ENCODE results near the gene SLC22A15.
"Not testable (repeated sequence)": the region's sequence is repeated elsewhere in the genome, so short reads cannot be mapped to it uniquely, and the experiment has no call there.

Gene SLC22A15

DNA sequence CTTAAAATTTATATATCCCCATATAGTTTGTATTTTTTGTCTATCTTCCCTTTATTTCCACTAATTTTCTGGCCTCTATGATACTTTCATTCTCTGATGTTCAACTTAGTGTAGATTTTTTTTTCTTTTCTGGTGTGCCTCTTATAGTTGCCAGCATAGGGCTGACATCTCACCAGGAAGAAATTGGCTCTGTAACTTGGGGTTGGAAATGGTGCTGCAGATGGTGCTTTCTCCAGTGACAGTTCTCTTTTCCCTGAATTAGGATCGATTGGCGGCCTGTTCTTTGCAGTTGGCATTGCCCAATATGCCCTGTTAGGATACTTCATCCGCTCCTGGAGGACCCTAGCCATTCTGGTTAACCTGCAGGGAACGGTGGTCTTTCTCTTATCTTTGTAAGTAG lies 50.3 kb downstream of the SLC22A15 start:
- no peaks in the 10 kb centered on the region for H3K4me1 Mint-ChIP-seq
- TF ChIP-seq, protein P1, sequence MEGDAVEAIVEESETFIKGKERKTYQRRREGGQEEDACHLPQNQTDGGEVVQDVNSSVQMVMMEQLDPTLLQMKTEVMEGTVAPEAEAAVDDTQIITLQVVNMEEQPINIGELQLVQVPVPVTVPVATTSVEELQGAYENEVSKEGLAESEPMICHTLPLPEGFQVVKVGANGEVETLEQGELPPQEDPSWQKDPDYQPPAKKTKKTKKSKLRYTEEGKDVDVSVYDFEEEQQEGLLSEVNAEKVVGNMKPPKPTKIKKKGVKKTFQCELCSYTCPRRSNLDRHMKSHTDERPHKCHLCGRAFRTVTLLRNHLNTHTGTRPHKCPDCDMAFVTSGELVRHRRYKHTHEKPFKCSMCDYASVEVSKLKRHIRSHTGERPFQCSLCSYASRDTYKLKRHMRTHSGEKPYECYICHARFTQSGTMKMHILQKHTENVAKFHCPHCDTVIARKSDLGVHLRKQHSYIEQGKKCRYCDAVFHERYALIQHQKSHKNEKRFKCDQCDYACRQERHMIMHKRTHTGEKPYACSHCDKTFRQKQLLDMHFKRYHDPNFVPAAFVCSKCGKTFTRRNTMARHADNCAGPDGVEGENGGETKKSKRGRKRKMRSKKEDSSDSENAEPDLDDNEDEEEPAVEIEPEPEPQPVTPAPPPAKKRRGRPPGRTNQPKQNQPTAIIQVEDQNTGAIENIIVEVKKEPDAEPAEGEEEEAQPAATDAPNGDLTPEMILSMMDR (IDR thresholded peaks at IDR 0.05; ENCODE audit: unreplicated experiment in 3 of 3), result no peak
- H3K36me3 Mint-ChIP-seq (ENCODE audit: low read depth), result peaks cover 16% of the 10 kb centered on the region
- H3K27me3 Mint-ChIP-seq (ENCODE audit: low read depth), result no peaks in the 10 kb centered on the region
- no peak overlapping the region for H3K27ac Mint-ChIP-seq
- H3K9me3 Mint-ChIP-seq, result no peaks in the 10 kb centered on the region
- H3K4me3 Mint-ChIP-seq, result no peak overlapping the region

DNA sequence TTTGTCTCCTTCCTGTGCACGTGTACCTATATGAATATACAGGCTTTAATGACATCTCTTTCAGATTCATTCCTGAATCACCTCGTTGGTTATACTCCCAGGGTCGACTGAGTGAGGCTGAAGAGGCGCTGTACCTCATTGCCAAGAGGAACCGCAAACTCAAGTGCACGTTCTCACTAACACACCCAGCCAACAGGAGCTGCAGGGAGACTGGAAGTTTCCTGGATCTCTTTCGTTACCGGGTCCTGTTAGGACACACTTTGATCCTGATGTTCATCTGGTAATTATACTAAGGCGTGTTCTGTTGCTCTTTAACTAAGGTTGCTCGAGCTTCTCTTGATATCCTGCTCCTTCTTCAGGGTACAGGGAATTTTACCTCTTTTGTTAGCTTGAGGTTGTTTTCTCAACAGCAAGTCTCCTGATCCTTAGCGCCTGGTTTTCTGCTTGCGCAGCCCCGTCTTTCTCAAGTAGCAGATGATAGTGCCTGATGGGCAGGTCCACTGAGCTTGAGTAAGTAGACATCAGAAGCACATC lies 55.1 kb downstream of the SLC22A15 start:
- H3K36me3 Mint-ChIP-seq (ENCODE audit: low read depth), result peaks cover 13% of the 10 kb centered on the region
- no peak overlapping the region for H3K4me3 Mint-ChIP-seq
- H3K27ac Mint-ChIP-seq, result no peak overlapping the region
- H3K4me1 Mint-ChIP-seq, result no peaks in the 10 kb centered on the region
- TF ChIP-seq, protein P1 (IDR thresholded peaks at IDR 0.05; ENCODE audit: unreplicated experiment in 3 of 3), result no peak
- no peaks in the 10 kb centered on the region for H3K27me3 Mint-ChIP-seq (ENCODE audit: low read depth)
- no peaks in the 10 kb centered on the region for H3K9me3 Mint-ChIP-seq

DNA sequence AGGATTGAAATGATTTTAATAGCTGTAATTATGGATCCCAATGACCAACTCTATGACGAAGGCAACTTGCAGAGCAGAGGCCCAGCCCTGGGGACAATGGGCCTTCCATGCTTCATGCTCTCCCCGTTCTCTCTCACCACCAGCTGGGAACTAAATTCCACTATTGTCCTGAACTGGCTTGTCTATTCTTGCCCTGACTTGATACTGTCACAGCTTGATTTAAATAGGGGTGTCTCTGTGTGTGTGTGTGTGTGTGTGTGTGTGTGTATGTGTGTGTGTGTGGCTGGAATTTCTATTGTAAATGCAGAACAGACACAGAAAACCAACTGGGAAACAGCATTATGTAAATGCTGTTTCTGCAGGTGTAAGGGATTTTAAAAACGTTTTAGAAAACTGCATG lies 57.0 kb downstream of the SLC22A15 start:
- Mint-ChIP-seq H3K9me3 (no peaks in the 10 kb centered on the region), H3K36me3 (ENCODE audit: low read depth) (peaks cover 20% of the 10 kb centered on the region), H3K4me1 (no peaks in the 10 kb centered on the region), H3K4me3 (no peak overlapping the region), H3K27ac (no peak overlapping the region), H3K27me3 (ENCODE audit: low read depth) (no peaks in the 10 kb centered on the region)
- TF ChIP-seq, protein P1 (IDR thresholded peaks at IDR 0.05; ENCODE audit: unreplicated experiment in 3 of 3), result no peak

DNA sequence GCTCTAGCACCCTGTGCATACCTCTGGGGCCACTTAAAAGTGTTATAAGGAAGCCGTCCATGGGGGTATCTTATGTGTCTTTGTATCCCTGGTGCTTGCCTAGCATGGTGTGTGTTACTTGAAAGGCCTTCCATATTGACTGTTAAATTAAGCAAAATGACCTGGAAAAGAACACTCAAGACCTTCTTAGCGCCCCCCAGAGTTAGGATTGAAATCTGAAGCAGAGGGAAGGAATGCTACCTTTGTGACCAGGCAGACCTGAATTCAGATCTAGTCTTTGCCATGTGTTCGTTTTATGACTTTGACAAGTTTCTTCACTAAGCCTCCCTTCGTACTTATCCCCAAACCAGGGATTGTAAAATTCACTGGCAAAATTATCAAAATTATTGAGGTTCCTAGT lies 59.9 kb downstream of the SLC22A15 start:
- H3K27me3 Mint-ChIP-seq (ENCODE audit: low read depth), result no peaks in the 10 kb centered on the region
- no peak overlapping the region for H3K4me3 Mint-ChIP-seq
- no peak overlapping the region for H3K27ac Mint-ChIP-seq
- H3K4me1 Mint-ChIP-seq, result no peaks in the 10 kb centered on the region
- H3K36me3 Mint-ChIP-seq (ENCODE audit: low read depth), result peaks cover 11% of the 10 kb centered on the region
- TF ChIP-seq, protein P1 (IDR thresholded peaks at IDR 0.05; ENCODE audit: unreplicated experiment in 3 of 3), result no peak
- H3K9me3 Mint-ChIP-seq, result no peaks in the 10 kb centered on the region

DNA sequence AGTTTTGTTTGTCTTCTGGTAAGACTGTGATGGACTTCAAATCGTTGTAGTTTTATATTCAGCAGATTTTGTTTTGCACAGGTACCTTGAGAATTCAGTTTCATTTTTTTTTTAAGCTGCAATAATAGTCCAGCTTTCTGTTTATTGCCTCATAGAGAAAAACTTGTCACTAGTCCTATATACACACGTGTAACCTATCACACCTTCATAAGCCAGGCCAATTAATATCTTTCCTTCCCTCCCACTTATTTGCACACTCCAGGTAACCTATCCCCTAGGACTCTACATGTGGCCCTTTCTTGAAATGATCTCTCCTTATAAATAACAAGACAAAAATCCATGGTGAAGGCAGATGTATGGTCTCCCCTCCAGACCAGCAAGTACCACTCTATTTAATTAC lies 62.4 kb downstream of the SLC22A15 start:
- Mint-ChIP-seq H3K4me1 (no peaks in the 10 kb centered on the region), H3K27me3 (ENCODE audit: low read depth) (no peaks in the 10 kb centered on the region), H3K27ac (no peak overlapping the region), H3K9me3 (peaks cover 2% of the 10 kb centered on the region), H3K36me3 (ENCODE audit: low read depth) (peaks cover 26% of the 10 kb centered on the region), H3K4me3 (no peak overlapping the region)
- TF ChIP-seq, protein P1 (IDR thresholded peaks at IDR 0.05; ENCODE audit: unreplicated experiment in 3 of 3), result no peak

DNA sequence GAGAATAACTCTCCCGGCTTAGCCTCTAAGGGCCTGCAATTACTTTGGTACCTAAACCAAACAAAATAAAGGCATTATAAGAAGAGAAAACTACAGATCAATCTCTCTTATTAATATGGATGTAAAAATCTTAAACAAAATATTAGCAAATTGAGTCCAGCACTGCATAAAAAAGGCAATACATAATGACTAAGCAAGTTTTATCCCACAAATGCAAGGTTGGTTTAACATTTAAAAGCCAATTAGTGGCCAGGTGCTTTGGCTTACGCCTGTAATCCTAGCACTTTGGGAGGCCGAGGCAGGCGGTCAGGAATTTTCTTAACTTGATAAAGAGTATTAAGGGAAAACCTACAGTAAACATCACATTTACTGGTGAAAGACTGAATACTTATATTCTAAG lies 67.8 kb downstream of the SLC22A15 start:
- TF ChIP-seq, protein P1 (IDR thresholded peaks at IDR 0.05; ENCODE audit: unreplicated experiment in 3 of 3), result no peak
- H3K4me3 Mint-ChIP-seq, result no peak overlapping the region
- H3K36me3 Mint-ChIP-seq (ENCODE audit: low read depth), result peaks cover 42% of the 10 kb centered on the region
- H3K4me1 Mint-ChIP-seq, result no peaks in the 10 kb centered on the region
- H3K27me3 Mint-ChIP-seq (ENCODE audit: low read depth), result peaks cover 4% of the 10 kb centered on the region
- H3K9me3 Mint-ChIP-seq, result peaks cover 23% of the 10 kb centered on the region
- H3K27ac Mint-ChIP-seq, result no peak overlapping the region

DNA sequence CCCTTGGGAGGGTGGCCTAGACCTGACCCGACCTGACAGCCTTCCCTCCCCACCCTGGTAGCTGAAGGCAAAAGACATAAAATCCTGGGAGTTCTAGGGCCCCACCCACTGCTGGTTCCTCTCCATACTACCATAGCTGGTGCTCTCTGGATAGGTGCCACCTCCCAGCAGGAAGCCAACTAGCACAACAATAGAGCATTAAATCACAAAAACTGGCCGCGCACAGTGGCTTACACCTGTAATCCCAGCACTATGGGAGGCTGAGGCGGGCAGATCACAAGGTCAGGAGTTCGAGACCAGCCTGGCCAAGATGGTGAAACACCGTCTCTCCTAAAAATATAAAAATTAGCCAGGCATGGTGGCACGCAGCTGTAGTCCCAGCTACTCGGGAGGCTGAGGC lies 70.6 kb downstream of the SLC22A15 start:
- not testable (repeated sequence) for H3K4me3 Mint-ChIP-seq; H3K27me3 Mint-ChIP-seq (ENCODE audit: low read depth); H3K4me1 Mint-ChIP-seq; H3K27ac Mint-ChIP-seq
- Mint-ChIP-seq H3K36me3 (ENCODE audit: low read depth) (peaks cover 46% of the 10 kb centered on the region), H3K9me3 (peaks cover 48% of the 10 kb centered on the region)

DNA sequence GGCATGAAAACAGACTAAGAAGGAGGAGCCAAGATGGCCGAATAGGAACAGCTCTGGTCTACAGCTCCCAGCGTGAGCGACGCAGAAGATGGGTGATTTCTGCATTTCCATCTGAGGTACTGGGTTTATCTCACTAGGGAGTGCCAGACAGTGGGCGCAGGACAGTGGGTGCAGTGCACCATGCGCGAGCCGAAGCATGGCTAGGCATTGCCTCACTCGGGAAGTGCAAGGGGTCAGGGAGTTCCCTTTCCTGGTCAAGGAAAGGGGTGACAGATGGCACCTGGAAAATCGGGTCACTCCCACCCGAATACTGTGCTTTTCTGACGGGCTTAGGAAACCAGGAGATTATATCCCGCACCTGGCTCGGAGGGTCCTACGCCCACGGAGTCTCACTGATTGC lies 75.6 kb downstream of the SLC22A15 start:
- peaks cover 43% of the 10 kb centered on the region for H3K9me3 Mint-ChIP-seq

More for the DNA sequence above, 75.6 kb downstream of the SLC22A15 start:
- not testable (repeated sequence) for H3K27me3 Mint-ChIP-seq (ENCODE audit: low read depth); H3K4me1 Mint-ChIP-seq; H3K27ac Mint-ChIP-seq; H3K4me3 Mint-ChIP-seq
- H3K36me3 Mint-ChIP-seq (ENCODE audit: low read depth), result peaks cover 30% of the 10 kb centered on the region
